K562 (cell line): ENCODE data around the gene COX4I2. TPM values are rescaled to one million over a fixed set of nuclear protein-coding genes. Genes with fewer than 3 reads are reported as not detected.

Experiments
- ARNT ChIP-seq, 2 experiments: fragments of 450-650 bp; IDR thresholded peaks; 2 replicates each; pipeline ENCODE4 v1.6.1; 2016; ENCODE audit warnings: mild to moderate bottlenecking in 1 of 2
- CCNT2 ChIP-seq: IDR thresholded peaks from 2 replicates; pipeline ENCODE4 v1.6.1; 2011; ENCODE audit warnings: borderline replicate concordance, low read depth, mild to moderate bottlenecking, moderate library complexity, mixed read lengths, low read length; ENCODE audit not compliant: insufficient read length; ENCODE audit errors: extremely low read depth
- FOS ChIP-seq: IDR thresholded peaks from 3 replicates; pipeline ENCODE4 v1.6.1; 2011; ENCODE audit not compliant: insufficient read length; ENCODE audit errors: extremely low read depth
- FOXJ2 ChIP-seq: fragments of 200-800 bp; sonication (Bioruptor generic); IDR thresholded peaks from 2 replicates; pipeline ENCODE4 v1.6.1; 2016; ENCODE audit warnings: missing genetic modification characterization, missing compliant biosample characterization
- FOXK1 ChIP-seq: sonication (generic); formaldehyde crosslinking; IDR thresholded peaks from 2 replicates; pipeline ENCODE4 v1.8.0; 2022; ENCODE audit warnings: missing genetic modification reagents, mild to moderate bottlenecking, borderline replicate concordance
- GABPB1 ChIP-seq: sonication (generic); formaldehyde crosslinking; IDR thresholded peaks from 2 replicates; pipeline ENCODE4 v1.8.0; 2022; ENCODE audit warnings: mild to moderate bottlenecking, missing genetic modification reagents
- GATAD2A ChIP-seq: fragments of 450-650 bp; IDR thresholded peaks from 2 replicates; pipeline ENCODE4 v1.6.1; 2017
- GTF2B ChIP-seq: IDR thresholded peaks from 2 replicates; pipeline ENCODE4 v1.6.1; 2011; ENCODE audit not compliant: insufficient read length; ENCODE audit errors: extremely low read depth
- HDAC8 ChIP-seq: fragments of 450-650 bp; IDR thresholded peaks from 2 replicates; pipeline ENCODE4 v1.6.1; 2016; ENCODE audit warnings: mild to moderate bottlenecking, missing genetic modification characterization, moderate library complexity, missing compliant biosample characterization
- MYBL2 ChIP-seq, 2 experiments: fragments of 450-650 bp in 1 of 2; sonication (generic) in 1 of 2; formaldehyde crosslinking in 1 of 2; IDR thresholded peaks; 2 replicates each; pipeline versions ENCODE4 v1.6.1 to v1.8.1; 2017 to 2022; ENCODE audit warnings: borderline replicate concordance in 1 of 2, inconsistent platforms in 1 of 2, low read depth in 1 of 2, mild to moderate bottlenecking in 1 of 2, missing genetic modification reagents in 1 of 2, moderate library complexity in 1 of 2
- NFRKB ChIP-seq: fragments of 450-650 bp; IDR thresholded peaks from 2 replicates; pipeline ENCODE4 v1.6.1; 2016; ENCODE audit warnings: low read depth
- PPARD ChIP-seq: fragments of 250-450 bp; sonication (Bioruptor Pico); IDR thresholded peaks from 2 replicates; pipeline ENCODE4 v1.8.0; 2022; ENCODE audit warnings: inconsistent platforms, mild to moderate bottlenecking, moderate library complexity
- RAD51 ChIP-seq: fragments of 450-650 bp; IDR thresholded peaks from 2 replicates; pipeline ENCODE4 v1.7.1; 2016; ENCODE audit warnings: low read depth, mild to moderate bottlenecking, borderline replicate concordance
- RBM15 ChIP-seq: fragments of 200-400 bp; formaldehyde crosslinking; IDR thresholded peaks from 2 replicates; pipeline ENCODE4 v1.6.1; 2018; ENCODE audit warnings: mild to moderate bottlenecking, low read length, moderate library complexity; ENCODE audit not compliant: insufficient read depth
- SMARCC2 ChIP-seq: fragments of 450-650 bp; IDR thresholded peaks from 2 replicates; pipeline ENCODE4 v1.6.1; 2017; ENCODE audit warnings: antibody characterized with exemption, moderate library complexity, mild to moderate bottlenecking, low read depth
- SRSF3 ChIP-seq: fragments of 200-400 bp; formaldehyde crosslinking; IDR thresholded peaks from 2 replicates; pipeline ENCODE4 v1.6.1; 2016; ENCODE audit warnings: mild to moderate bottlenecking, low read length, moderate library complexity; ENCODE audit not compliant: insufficient read depth
- SUPT5H ChIP-seq: fragments of 450-650 bp; IDR thresholded peaks from 2 replicates; pipeline ENCODE4 v1.6.1; 2016
- ZFX ChIP-seq: sonication (generic); formaldehyde crosslinking; IDR thresholded peaks from 2 replicates; pipeline ENCODE4 v1.8.0; 2022; ENCODE audit warnings: mild to moderate bottlenecking, missing genetic modification reagents, moderate library complexity
- ZNF407 ChIP-seq: fragments of 450-650 bp; IDR thresholded peaks from 2 replicates; pipeline ENCODE4 v1.6.1; 2016; ENCODE audit warnings: low read depth
- ZNF444 ChIP-seq: fragments of 250-450 bp; sonication (Bioruptor Pico); IDR thresholded peaks from 2 replicates; pipeline ENCODE4 v1.4.0; 2020; ENCODE audit warnings: mild to moderate bottlenecking, moderate library complexity
- ZNF696 ChIP-seq: fragments of 250-450 bp; sonication (Bioruptor Pico); conservative IDR thresholded peaks from 2 replicates; pipeline ENCODE4 v1.4.0; 2020; ENCODE audit warnings: mild to moderate bottlenecking, moderate library complexity
- polyA plus RNA-seq, 8 experiments: library from polyadenylated mRNA; depleted of rRNA in 4 of 8; stranded (reverse) in 5 of 8; unstranded in 3 of 8; fragments of >200 nt; fragmentation: Nextera tagmentation in 2 of 8; fragmentation: Illumina TruSeq in 1 of 8; extraction: Ambion mirVana in 2 of 8; extraction: Trizol in 1 of 8; gene quantifications; 2 replicates each; pipeline versions ENCODE4 v1.2.1 to v1.2.3, GENCODE V29; 2011 to 2014; ENCODE audit warnings: inconsistent platforms in 1 of 8, missing spikeins in 1 of 8
- total RNA-seq, 7 experiments: library from RNA; depleted of rRNA in 6 of 7; stranded (reverse); fragments of >200 nt in 6 of 7; fragmentation: Illumina TruSeq in 2 of 7; extraction: Trizol in 2 of 7; gene quantifications; 2 replicates each; pipeline versions ENCODE4 v1.2.1 to v1.2.3, GENCODE V29; 2011 to 2021; ENCODE audit warnings: low replicate concordance in 1 of 7

COX4I2 gene
- total and polyA plus RNA-seq, 9 of the 15 experiments (the other 6 are each of a cell fraction or from before 2014, with no cell fraction given), result not detected

GRCh38 chr20:31603822-31604566 is 33.7 kb upstream of the COX4I2 start (continued):
- TF ChIP-seq ZNF407, result no peak
- TF ChIP-seq CCNT2, result peak; percentile 86
- no peak for TF ChIP-seq RAD51
- TF ChIP-seq HDAC8 (tag), result no peak
- TF ChIP-seq PPARD, result no peak
- TF ChIP-seq SMARCC2, result no peak
- TF ChIP-seq FOXK1 (CRISPR knock-in tag), result no peak
- TF ChIP-seq NFRKB, result no peak
- TF ChIP-seq ARNT (IDR thresholded peaks at IDR 0.05), result no peak
- no peak for TF ChIP-seq SRSF3
- no peak for TF ChIP-seq ZNF444 (CRISPR knock-in tag)
- no peak for TF ChIP-seq RBM15
- no peak; the same call in none of the 2 replicates for TF ChIP-seq SUPT5H
- no peak for TF ChIP-seq FOS
- peak; percentile 79 for TF ChIP-seq MYBL2 (IDR thresholded peaks at IDR 0.05; ENCODE audit: low read depth)
- TF ChIP-seq MYBL2 (CRISPR knock-in tag; IDR thresholded peaks at IDR 0.05; ENCODE audit: borderline replicate concordance), result no peak; the same call in 1 of the 2 replicates
- TF ChIP-seq FOXJ2 (tag), result no peak
- TF ChIP-seq GATAD2A, result no peak
- no peak for TF ChIP-seq ZNF696 (CRISPR knock-in tag)
- TF ChIP-seq GABPB1 (CRISPR knock-in tag), result 0 out of 2 replicates have a peak, but pooled peaks have one; percentile 38
- TF ChIP-seq GTF2B, result no peak
- peak; percentile 65 for TF ChIP-seq ZFX
